CD4-positive, CD25-positive, alpha-beta regulatory T cell (primary cell): ENCODE results near the gene ADAM33. TPM values are rescaled to one million over a fixed set of nuclear protein-coding genes. Genes with fewer than 3 reads are reported as not detected.

ENCODE experiments used
- ATAC-seq, 2 donors: fragments of 150-1000 bp; cut with Tn5 transposase; one replicate each; pipeline ENCODE4 v1.10.0; 2021; ENCODE audit warnings: low read depth in 2 of 2, moderate number of reproducible peaks in 2 of 2, moderate library complexity in 1 of 2
- DNase-seq, 3 donors: peaks; one replicate each; pipeline versions ENCODE4 v3.0.0 to v3.0.0-alpha.2; 2012 to 2022; ENCODE audit warnings: mixed read lengths in 1 of 3
- H3K27ac ChIP-seq: one replicate; pipeline ENCODE4 v1.7.0; 2013; ENCODE audit warnings: mild to moderate bottlenecking, low read length; ENCODE audit not compliant: insufficient read depth, poor library complexity, severe bottlenecking
- H3K27me3 ChIP-seq: one replicate; pipeline ENCODE4 v1.7.0; 2013; ENCODE audit warnings: low read length; ENCODE audit not compliant: control insufficient read depth, insufficient read depth
- H3K36me3 ChIP-seq: one replicate; pipeline ENCODE4 v1.7.0; 2013; ENCODE audit warnings: mild to moderate bottlenecking, low read length, moderate library complexity; ENCODE audit not compliant: control insufficient read depth, insufficient read depth
- H3K4me1 ChIP-seq: 2 replicates; pipeline ENCODE4 v1.7.0; 2013; ENCODE audit warnings: mild to moderate bottlenecking, low read length; ENCODE audit not compliant: insufficient read depth, control insufficient read depth, poor library complexity, severe bottlenecking
- H3K4me3 ChIP-seq: one replicate; pipeline ENCODE4 v1.7.0; 2013; ENCODE audit warnings: low read depth, mild to moderate bottlenecking, low read length, moderate library complexity
- H3K9me3 ChIP-seq, 2 experiments: 1 replicate in 1 of 2; 2 replicates in 1 of 2; pipeline ENCODE4 v1.7.0; 2013; ENCODE audit warnings: low read length in 2 of 2, mild to moderate bottlenecking in 1 of 2, moderate library complexity in 1 of 2; ENCODE audit not compliant: control insufficient read depth in 2 of 2
- H3K27ac Mint-ChIP-seq, 3 donors: one replicate each; pipeline ENCODE4 v1.8.0; 2020 to 2022; ENCODE audit warnings: mild to moderate bottlenecking in 3 of 3, mixed read lengths in 3 of 3, moderate library complexity in 2 of 3
- H3K27me3 Mint-ChIP-seq: one replicate; pipeline ENCODE4 v1.8.0; 2022; ENCODE audit warnings: mild to moderate bottlenecking, mixed read lengths
- H3K36me3 Mint-ChIP-seq: one replicate; pipeline ENCODE4 v1.8.0; 2020; ENCODE audit warnings: mixed read lengths
- H3K4me1 Mint-ChIP-seq, 4 donors: one replicate each; pipeline ENCODE4 v1.8.0; 2020 to 2022; ENCODE audit warnings: mixed read lengths in 4 of 4, mild to moderate bottlenecking in 1 of 4
- H3K4me3 Mint-ChIP-seq, 4 donors: one replicate each; pipeline ENCODE4 v1.8.0; 2020 to 2022; ENCODE audit warnings: mild to moderate bottlenecking in 4 of 4, mixed read lengths in 4 of 4, moderate library complexity in 3 of 4
- H3K9me3 Mint-ChIP-seq, 7 donors: one replicate each; pipeline ENCODE4 v1.8.0; 2020 to 2022; ENCODE audit warnings: mixed read lengths in 7 of 7, mild to moderate bottlenecking in 3 of 7, moderate library complexity in 2 of 7
- polyA plus RNA-seq, 4 donors: library from polyadenylated mRNA; unstranded; fragments of 300-500 nt; fragmentation: Illumina TruSeq; gene quantifications; one replicate each; pipeline ENCODE4 v1.2.3, GENCODE V29; 2021
- total RNA-seq: library from RNA; stranded (reverse); gene quantifications from one replicate; pipeline ENCODE4 v1.2.3, GENCODE V29; 2022

ADAM33 gene
- total and polyA plus RNA-seq, 5 donors from 2014 or later: not detected

DNA sequence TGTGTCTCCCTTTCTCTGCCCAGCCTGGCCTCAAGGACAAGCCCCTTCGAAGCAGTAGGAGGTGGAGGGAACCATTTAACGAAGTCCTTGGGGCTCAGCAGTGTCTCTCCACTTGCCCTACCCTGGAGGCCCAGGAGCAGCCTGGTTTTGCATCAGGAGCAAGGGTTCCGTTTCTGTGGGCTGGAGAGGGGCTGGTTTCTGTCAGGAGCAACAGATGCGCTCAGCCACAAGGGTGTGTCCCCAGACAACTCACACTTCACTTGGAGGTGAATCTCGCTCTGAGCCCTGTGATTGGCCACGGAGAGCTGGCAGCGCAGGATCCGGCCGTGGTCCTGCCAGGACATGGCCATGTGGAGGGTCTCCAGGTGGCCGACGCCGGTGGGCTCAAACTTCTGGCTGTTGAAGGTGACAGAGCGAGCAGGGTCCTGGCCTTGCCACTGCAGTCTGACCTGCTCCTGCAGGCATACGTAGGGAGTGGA lies 23.7 kb upstream of the ADAM33 start:
- no peaks in the 10 kb centered on the region for H3K27me3 ChIP-seq
- ATAC-seq: no peak
- no peak overlapping the region for H3K4me3 ChIP-seq
- no peak overlapping the region for H3K4me3 Mint-ChIP-seq
- H3K36me3 ChIP-seq: no peaks in the 10 kb centered on the region
- H3K27ac Mint-ChIP-seq: no peak overlapping the region
- H3K4me1 Mint-ChIP-seq: no peaks in the 10 kb centered on the region
- peaks cover 11% of the 10 kb centered on the region for H3K27me3 Mint-ChIP-seq
- no peak for DNase-seq
- H3K36me3 Mint-ChIP-seq: no peaks in the 10 kb centered on the region
- H3K9me3 Mint-ChIP-seq: no peaks in the 10 kb centered on the region
- H3K27ac ChIP-seq: no peak overlapping the region
- no peaks in the 10 kb centered on the region for H3K9me3 ChIP-seq
- no peaks in the 10 kb centered on the region for H3K4me1 ChIP-seq

DNA sequence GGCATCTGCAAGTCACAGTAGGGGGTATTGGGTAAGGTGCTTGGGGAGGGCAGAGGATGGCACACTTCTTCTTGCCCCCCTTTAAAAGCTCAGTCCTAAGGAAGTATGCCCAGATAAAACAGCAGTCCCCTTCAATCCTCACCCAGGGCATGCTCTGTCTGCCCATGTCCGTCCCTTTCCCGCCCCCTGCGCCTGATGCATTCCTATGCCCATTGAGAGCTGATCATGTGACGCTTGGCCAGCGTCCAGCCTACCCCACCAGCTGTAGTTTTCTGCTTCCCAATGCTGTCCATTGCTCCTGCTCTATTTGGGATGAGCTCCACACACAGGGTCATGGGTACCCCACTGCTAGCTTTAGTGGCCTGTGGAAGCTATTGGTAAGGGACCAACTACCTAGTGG lies 22.3 kb upstream of the ADAM33 start:
- Histone ChIP-seq H3K27me3 (no peaks in the 10 kb centered on the region), H3K27ac (no peak overlapping the region), H3K36me3 (no peaks in the 10 kb centered on the region), H3K4me1 (no peaks in the 10 kb centered on the region), H3K9me3 (no peaks in the 10 kb centered on the region), H3K4me3 (no peak overlapping the region)
- H3K27ac Mint-ChIP-seq: no peak overlapping the region
- no peak overlapping the region for H3K4me3 Mint-ChIP-seq
- DNase-seq: no peak
- no peak for ATAC-seq
- no peaks in the 10 kb centered on the region for H3K9me3 Mint-ChIP-seq
- H3K36me3 Mint-ChIP-seq: no peaks in the 10 kb centered on the region
- no peaks in the 10 kb centered on the region for H3K4me1 Mint-ChIP-seq
- H3K27me3 Mint-ChIP-seq: peaks cover 11% of the 10 kb centered on the region

DNA sequence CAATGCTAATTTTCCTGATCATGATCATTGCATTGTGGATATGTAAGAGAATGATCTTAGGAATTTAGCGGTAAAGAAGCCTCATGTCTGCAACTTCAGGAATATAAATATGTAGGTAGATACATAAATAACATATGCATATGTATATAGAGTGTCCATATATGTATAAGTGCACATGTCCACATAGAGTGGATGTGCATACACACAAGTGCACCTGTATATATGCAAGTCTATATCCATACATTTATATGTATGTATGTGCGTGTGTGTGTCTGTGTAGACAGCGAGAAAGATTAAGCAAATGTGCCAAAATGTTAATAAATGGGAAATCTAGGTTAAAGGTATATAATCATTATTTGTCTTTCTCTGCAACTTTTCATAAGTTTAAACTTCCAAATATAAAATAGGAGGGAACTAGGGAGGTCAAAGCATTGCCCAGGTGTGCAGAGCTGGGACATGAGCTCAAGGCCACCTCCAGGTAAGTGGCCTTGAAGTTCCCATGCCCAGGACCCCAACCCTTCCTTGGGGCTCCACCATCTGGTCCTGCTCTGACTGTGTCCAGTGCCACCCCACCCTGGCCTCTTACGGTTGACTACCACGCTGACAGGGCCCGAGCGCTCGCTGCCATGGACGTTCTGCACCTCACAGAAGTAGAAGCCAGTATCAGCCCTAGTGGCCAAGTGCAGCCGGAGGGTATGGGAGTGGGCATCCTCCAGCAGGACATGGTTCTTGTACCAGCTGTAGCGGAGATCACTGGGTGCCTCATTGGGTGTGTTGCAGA lies 21.0 kb upstream of the ADAM33 start:
- Histone ChIP-seq H3K9me3 (no peaks in the 10 kb centered on the region), H3K4me1 (no peaks in the 10 kb centered on the region), H3K36me3 (no peaks in the 10 kb centered on the region), H3K4me3 (no peak overlapping the region), H3K27ac (no peak overlapping the region), H3K27me3 (no peaks in the 10 kb centered on the region)
- no peaks in the 10 kb centered on the region for H3K4me1 Mint-ChIP-seq
- H3K9me3 Mint-ChIP-seq: no peaks in the 10 kb centered on the region
- peaks cover 15% of the 10 kb centered on the region for H3K27me3 Mint-ChIP-seq
- no peak for DNase-seq
- no peaks in the 10 kb centered on the region for H3K36me3 Mint-ChIP-seq
- H3K4me3 Mint-ChIP-seq: no peak overlapping the region
- H3K27ac Mint-ChIP-seq: no peak overlapping the region
- no peak for ATAC-seq

DNA sequence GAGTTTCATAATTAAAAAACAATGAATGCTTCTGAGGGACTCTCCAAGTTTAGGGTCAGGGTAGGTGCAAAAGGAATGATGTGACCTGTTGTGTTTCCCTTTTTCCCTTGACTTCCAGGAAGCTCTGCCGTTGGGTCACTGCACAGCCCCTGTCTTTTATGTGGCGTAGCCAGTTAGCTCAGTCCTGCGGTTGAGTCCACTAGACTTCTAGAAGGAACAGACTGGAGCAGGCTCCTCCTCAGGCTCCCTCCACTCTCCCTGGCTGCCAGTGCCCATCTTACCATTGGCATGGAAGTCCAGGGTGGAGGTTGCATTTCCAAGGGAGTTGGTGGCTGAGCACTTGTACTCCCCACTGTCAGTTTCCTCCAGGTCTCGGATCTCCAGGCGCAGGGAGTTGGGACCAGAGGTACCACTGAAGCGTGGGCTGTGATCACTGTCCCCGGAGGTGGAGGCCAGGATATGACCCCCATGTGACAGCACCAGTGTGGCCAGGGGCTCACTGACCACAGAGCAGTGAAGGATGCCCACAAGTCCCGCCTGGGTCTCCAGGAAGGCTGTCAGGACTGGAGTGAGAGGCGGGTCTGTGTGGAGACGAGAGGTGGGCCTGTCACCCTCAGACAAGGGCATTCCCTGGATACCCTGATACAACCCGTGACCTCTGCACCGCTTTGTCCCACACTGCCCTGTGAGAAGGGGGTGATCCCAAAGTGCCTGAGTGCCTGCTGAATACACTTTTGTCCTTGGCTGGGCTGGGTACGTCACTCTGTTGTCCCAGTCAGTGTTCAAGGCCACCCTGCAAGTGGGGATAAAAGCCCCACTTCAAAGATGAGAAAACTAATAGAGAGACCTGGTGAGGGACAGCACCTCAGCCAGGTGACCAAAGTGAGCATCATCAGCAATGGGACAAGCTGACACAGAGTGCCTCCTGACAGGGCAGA lies 19.5 kb upstream of the ADAM33 start:
- no peaks in the 10 kb centered on the region for H3K9me3 Mint-ChIP-seq
- no peak overlapping the region for H3K27ac ChIP-seq
- H3K4me3 Mint-ChIP-seq: no peak overlapping the region
- no peak overlapping the region for H3K27ac Mint-ChIP-seq
- ATAC-seq (no peak), DNase-seq (no peak)
- H3K27me3 ChIP-seq: no peaks in the 10 kb centered on the region
- no peaks in the 10 kb centered on the region for H3K4me1 ChIP-seq
- H3K4me1 Mint-ChIP-seq: no peaks in the 10 kb centered on the region
- no peaks in the 10 kb centered on the region for H3K36me3 Mint-ChIP-seq
- H3K4me3 ChIP-seq: no peak overlapping the region
- H3K36me3 ChIP-seq: no peaks in the 10 kb centered on the region
- H3K27me3 Mint-ChIP-seq: peaks cover 15% of the 10 kb centered on the region
- peaks cover 0 to 1% of the 10 kb centered on the region in 2 experiments for H3K9me3 ChIP-seq

DNA sequence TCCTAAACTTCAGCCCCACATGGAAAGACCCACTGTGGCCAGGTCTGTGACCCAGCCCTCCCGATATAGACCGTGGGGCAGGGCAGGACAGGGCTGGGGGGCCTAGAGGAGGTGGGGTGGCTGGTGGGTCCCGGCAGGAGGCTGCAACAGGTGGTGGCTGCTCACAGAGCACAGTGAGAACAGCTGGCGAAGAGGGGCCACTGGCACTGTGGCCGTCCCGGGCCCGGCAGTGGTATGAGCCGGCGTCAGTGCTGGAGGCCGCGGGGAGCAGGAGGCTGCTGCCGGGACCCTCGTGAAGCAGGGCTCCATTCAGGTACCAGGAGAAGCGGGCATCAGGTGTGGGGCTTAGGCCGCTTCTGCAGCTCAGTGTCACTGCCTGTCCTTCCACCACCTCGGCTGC lies 17.2 kb upstream of the ADAM33 start:
- Histone ChIP-seq H3K27ac (no peak overlapping the region), H3K4me3 (no peak overlapping the region), H3K36me3 (no peaks in the 10 kb centered on the region), H3K4me1 (no peaks in the 10 kb centered on the region), H3K27me3 (no peaks in the 10 kb centered on the region), H3K9me3 (peaks cover 0 to 3% of the 10 kb centered on the region in 2 experiments)
- no peak for DNase-seq
- no peak overlapping the region for H3K27ac Mint-ChIP-seq
- H3K27me3 Mint-ChIP-seq: peaks cover 4% of the 10 kb centered on the region
- ATAC-seq: no peak
- no peaks in the 10 kb centered on the region for H3K4me1 Mint-ChIP-seq
- no peaks in the 10 kb centered on the region for H3K36me3 Mint-ChIP-seq
- H3K9me3 Mint-ChIP-seq: no peaks in the 10 kb centered on the region
- H3K4me3 Mint-ChIP-seq: no peak overlapping the region

DNA sequence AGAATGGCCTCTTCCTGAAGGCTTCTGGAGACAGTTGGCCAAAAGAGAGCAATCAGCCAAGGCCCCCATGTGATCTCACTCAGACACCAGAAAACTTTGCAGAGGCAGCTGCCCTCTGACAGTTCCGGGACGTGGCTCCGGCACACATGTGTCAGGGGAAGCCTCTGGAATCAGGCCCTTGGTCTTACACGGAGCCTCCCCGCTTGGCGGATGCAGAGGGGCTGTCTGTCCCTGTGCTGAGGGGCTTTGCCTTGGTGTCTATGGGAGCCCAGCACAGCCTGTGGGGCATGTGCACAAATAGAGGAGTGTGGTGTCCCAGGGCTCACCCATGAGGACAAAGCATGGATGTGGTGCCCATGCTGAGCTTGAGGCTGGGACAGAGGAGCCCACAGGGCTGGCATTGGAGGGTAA lies 16.8 kb upstream of the ADAM33 start:
- H3K36me3 ChIP-seq: no peaks in the 10 kb centered on the region
- Mint-ChIP-seq H3K9me3 (no peaks in the 10 kb centered on the region), H3K4me3 (no peak overlapping the region), H3K27me3 (peaks cover 4% of the 10 kb centered on the region), H3K36me3 (no peaks in the 10 kb centered on the region), H3K4me1 (no peaks in the 10 kb centered on the region), H3K27ac (no peak overlapping the region)
- no peak for DNase-seq
- H3K27me3 ChIP-seq: no peaks in the 10 kb centered on the region
- no peak for ATAC-seq
- no peak overlapping the region for H3K4me3 ChIP-seq
- no peaks in the 10 kb centered on the region for H3K4me1 ChIP-seq
- no peak overlapping the region for H3K27ac ChIP-seq
- peaks cover 0 to 3% of the 10 kb centered on the region in 2 experiments for H3K9me3 ChIP-seq

DNA sequence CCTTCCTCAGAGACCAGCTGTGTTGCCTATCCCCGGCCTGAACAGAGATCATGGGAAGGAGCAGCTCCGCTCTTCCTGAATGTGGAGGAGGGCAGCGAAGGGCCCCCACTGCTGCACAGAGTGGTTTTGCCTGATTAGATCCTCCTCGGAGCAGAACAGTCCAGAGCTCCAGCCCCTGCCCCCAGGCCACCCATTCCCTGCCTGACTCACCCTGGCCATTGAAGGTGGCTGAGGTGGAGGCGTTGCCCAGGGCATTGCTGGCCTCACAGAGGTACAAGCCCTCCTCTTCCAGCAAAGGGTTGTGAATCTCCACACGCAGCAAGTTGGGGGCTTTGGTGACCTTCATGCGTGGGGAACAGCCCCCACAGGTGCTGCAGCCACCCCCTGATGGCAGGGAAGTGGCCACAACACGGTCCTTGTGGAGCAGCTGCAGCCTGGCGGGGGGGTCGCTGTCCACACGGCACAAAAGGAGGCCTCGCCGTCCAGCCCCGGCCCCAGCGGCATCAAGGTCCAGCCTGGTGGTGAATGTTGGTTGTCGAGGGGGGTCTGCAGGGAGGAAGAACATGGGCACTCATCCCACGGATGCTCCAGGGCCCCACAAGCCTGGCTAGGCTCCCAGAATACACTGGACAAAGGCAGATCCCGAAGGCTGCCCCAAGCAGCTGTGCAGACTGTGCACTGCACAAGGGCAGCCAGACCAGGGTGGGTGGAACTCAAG lies 15.9 kb upstream of the ADAM33 start:
- H3K27me3 Mint-ChIP-seq: peaks cover 4% of the 10 kb centered on the region
- ATAC-seq (no peak), DNase-seq (no peak)
- H3K4me3 Mint-ChIP-seq: no peak overlapping the region
- no peaks in the 10 kb centered on the region for H3K4me1 Mint-ChIP-seq
- Histone ChIP-seq H3K4me3 (no peak overlapping the region), H3K27ac (no peak overlapping the region), H3K36me3 (no peaks in the 10 kb centered on the region), H3K4me1 (no peaks in the 10 kb centered on the region), H3K27me3 (no peaks in the 10 kb centered on the region), H3K9me3 (peaks cover 0 to 3% of the 10 kb centered on the region in 2 experiments)
- no peaks in the 10 kb centered on the region for H3K36me3 Mint-ChIP-seq
- no peak overlapping the region for H3K27ac Mint-ChIP-seq
- H3K9me3 Mint-ChIP-seq: no peaks in the 10 kb centered on the region
